Peyer's patch (tissue), 4 donors: Measurements from ENCODE around the gene FAM131B.

Experiments
- CTCF ChIP-seq, 6 experiments: fragments of 450-650 bp in 4 of 6; fragments of 200-600 bp in 2 of 6; sonication (generic) in 1 of 6; IDR thresholded peaks; one replicate each; pipeline ENCODE4 v1.5.1; 2017 to 2019; ENCODE audit warnings: antibody characterized with exemption in 6 of 6, mild to moderate bottlenecking in 3 of 6, moderate library complexity in 1 of 6
- POLR2A ChIP-seq, 2 donors: fragments of 450-650 bp; IDR thresholded peaks; one replicate each; pipeline ENCODE4 v1.5.1; 2017; ENCODE audit warnings: antibody characterized with exemption in 2 of 2, mild to moderate bottlenecking in 2 of 2, moderate library complexity in 2 of 2

DNA sequence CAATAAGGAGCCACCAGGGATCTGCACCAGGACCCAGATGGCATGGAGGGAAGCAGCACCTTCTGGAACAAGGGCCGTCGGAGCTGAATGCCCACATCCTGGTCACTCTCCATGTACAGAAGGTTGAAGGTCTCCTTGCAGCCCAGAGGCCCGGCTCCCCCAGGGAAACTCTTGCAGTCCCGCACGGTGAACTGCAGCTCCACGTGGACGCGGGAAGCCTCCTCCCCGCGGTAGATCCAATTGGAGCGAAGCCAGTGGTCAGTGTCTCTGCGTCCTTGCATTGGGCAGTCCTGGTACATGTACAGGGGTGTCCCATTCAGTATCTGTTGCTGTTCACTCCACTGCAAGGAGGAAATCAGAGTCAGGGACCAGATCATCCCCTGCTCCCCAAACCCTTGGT lies 38.8 kb upstream of the FAM131B start:
- no peak for TF ChIP-seq POLR2A (IDR thresholded peaks at IDR 0.05)
- no peak for TF ChIP-seq CTCF (IDR thresholded peaks at IDR 0.05)
